Keratinocyte (primary cell): ENCODE results near the gene FAM228A.

ENCODE experiments used
- EZH2 ChIP-seq: IDR thresholded peaks from one replicate; pipeline ENCODE4 v1.6.1; 2012; ENCODE audit warnings: inconsistent platforms, mild to moderate bottlenecking, low read length, moderate library complexity
- TF ChIP-seq, protein P1 (sequence below), 3 experiments: IDR thresholded peaks in 1 of 3; conservative IDR thresholded peaks in 1 of 3; optimal IDR thresholded peaks in 1 of 3; 2 replicates in 2 of 3; 3 replicates in 1 of 3; pipeline versions ENCODE3 to v1.5.1; 2011; ENCODE audit warnings: low read length in 3 of 3, mild to moderate bottlenecking in 3 of 3, moderate library complexity in 2 of 3, control low read depth in 1 of 3, inconsistent platforms in 1 of 3; ENCODE audit not compliant: insufficient read depth in 2 of 3; ENCODE audit errors: extremely low read depth in 1 of 3

DNA sequence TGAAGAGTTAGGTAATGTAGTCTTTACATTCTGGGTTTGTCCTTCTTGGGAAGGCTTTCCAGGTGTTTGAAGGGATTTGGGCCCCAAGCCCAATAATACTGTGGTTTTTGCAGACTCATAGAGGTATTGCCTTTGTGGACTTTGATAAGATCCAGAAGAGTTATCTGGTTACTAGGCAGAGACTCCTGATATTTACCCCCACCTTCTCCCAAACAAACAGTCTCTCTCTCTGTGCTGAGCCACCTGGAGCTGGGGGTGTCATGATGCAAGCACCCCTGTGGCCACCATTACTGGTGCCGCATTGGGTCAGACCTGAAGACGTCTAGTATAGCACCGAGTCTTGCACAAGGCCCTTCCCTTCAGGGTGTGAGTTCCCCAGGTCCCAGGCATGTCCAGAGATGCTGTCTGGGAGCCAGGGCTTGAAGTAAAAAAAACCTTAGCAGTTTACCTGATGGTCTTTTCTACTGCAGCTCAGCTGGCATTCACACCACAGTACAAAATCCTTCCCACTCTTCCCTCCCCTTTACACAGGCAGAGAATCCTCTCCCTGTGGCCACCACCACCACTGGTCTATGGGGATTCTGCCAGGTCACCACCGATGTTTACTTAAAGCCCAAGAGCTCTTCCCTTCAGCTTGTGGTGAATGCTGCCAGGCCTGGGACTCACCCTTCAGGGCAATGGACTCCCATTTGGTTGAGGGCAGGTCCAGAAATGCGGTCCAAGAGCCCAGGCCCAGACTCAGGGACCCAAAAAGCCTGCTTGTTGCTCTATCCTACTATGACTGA is 22.2 kb upstream of the FAM228A start:
- TF ChIP-seq, protein P1, sequence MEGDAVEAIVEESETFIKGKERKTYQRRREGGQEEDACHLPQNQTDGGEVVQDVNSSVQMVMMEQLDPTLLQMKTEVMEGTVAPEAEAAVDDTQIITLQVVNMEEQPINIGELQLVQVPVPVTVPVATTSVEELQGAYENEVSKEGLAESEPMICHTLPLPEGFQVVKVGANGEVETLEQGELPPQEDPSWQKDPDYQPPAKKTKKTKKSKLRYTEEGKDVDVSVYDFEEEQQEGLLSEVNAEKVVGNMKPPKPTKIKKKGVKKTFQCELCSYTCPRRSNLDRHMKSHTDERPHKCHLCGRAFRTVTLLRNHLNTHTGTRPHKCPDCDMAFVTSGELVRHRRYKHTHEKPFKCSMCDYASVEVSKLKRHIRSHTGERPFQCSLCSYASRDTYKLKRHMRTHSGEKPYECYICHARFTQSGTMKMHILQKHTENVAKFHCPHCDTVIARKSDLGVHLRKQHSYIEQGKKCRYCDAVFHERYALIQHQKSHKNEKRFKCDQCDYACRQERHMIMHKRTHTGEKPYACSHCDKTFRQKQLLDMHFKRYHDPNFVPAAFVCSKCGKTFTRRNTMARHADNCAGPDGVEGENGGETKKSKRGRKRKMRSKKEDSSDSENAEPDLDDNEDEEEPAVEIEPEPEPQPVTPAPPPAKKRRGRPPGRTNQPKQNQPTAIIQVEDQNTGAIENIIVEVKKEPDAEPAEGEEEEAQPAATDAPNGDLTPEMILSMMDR (optimal IDR thresholded peaks at IDR 0.05 in 1 of 3, IDR thresholded peaks at IDR 0.05 in 1 of 3, conservative IDR thresholded peaks at IDR 0.05 in 1 of 3; ENCODE audit: extremely low read depth in 1 of 3, insufficient read depth in 2 of 3, low read length in 3 of 3), result no peak
- no peak for TF ChIP-seq EZH2
